ENCODE results near the gene DPEP3. TPM values are rescaled to one million over a fixed set of nuclear protein-coding genes. Genes with fewer than 3 reads are reported as not detected.
"Not testable (repeated sequence)": the region's sequence is repeated elsewhere in the genome, so short reads cannot be mapped to it uniquely, and the experiment has no call there.

Gene DPEP3
- total and polyA plus RNA-seq, 2 experiments from 2014 or later: 0.51 TPM; not detected in 1

DNA sequence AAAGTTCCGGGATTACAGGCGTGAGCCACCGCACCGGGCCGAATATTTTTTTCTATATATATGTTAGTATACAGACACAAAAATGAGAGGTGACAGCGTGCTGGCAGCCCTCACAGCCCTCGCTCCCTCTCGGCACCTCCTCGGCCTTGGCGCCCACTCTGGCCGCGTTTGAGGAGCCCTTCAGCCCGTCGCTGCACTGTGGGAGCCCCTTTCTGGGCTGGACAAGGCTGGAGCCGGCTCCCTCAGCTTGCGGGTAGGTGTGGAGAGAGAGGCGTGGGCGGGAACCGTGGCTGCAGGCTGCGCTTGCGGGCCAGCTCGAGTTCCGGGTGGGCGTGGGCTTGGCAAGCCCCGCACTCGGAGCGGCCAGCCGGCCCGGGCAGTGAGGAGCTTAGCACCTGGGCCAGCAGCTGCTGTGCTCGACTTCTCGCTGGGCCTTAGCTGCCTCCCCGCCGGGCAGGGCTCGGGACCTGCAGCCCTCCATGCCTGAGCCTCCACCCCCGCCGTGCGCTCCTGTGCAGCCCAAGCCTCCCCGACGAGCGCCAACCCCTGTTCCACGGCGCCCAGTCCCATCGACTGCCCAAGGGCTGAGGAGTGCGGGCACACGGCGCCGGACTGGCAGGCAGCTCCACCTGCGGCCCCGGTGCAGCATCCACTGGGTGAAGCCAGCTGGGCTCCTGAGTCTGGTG, 1.9 kb upstream of the DPEP3 start:
- TF ChIP-seq, protein P1, sequence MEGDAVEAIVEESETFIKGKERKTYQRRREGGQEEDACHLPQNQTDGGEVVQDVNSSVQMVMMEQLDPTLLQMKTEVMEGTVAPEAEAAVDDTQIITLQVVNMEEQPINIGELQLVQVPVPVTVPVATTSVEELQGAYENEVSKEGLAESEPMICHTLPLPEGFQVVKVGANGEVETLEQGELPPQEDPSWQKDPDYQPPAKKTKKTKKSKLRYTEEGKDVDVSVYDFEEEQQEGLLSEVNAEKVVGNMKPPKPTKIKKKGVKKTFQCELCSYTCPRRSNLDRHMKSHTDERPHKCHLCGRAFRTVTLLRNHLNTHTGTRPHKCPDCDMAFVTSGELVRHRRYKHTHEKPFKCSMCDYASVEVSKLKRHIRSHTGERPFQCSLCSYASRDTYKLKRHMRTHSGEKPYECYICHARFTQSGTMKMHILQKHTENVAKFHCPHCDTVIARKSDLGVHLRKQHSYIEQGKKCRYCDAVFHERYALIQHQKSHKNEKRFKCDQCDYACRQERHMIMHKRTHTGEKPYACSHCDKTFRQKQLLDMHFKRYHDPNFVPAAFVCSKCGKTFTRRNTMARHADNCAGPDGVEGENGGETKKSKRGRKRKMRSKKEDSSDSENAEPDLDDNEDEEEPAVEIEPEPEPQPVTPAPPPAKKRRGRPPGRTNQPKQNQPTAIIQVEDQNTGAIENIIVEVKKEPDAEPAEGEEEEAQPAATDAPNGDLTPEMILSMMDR (IDR thresholded peaks at IDR 0.05; ENCODE audit: low read depth, low read length): no peak
- no peaks in the 10 kb centered on the region for H3K27me3 ChIP-seq
- no peak overlapping the region for H3K27ac ChIP-seq
- H3K4me3 ChIP-seq: no peak overlapping the region
- H3K4me1 ChIP-seq (ENCODE audit: low read depth): peaks cover 22% of the 10 kb centered on the region
- no peak for DNase-seq (ENCODE audit: low read depth in 1 of 2, low spot score in 1 of 2)
- no peaks in the 10 kb centered on the region for H3K36me3 ChIP-seq
- H3K9me3 ChIP-seq (ENCODE audit: low read depth): no peaks in the 10 kb centered on the region

DNA sequence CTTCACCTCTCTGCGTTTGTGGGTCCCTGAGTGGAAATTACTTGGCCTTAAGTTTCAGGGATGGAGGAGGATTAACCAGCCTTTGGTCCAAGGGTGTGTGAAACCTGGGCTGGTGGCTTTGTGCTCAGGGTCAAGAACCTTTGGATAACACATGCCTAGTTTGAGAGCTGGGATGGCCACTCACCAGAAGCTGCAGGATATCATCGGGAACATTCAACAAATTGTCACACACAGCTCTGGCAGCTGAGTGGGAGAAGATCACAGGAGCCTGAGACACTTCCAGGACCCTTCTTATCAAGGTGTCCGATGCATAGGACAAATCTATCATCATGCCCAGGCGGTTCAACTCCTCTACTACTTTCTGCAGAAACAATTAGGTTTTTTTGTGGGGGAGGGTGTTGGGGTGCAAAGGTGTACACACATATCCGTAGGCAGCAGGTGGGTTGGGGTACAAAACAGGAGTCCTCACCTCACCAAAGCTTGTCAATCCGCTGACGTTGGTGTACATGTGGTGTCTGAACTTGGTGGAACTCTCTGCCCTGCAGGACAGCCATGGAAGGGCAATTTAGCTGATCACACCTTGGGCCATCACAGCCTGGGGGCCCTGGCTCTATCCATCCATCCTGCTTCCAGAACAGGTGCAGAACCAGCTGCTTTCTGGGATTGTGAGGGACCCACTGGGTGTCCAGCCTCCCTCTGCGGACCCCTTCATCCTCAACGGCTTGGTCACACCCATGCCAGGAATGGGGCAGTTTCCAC, 2.7 kb downstream of the DPEP3 start:
- no peak for DNase-seq (ENCODE audit: low read depth in 1 of 2, low spot score in 1 of 2)
- H3K27me3 ChIP-seq: peaks cover 3% of the 10 kb centered on the region
- TF ChIP-seq, protein P1 (IDR thresholded peaks at IDR 0.05; ENCODE audit: low read depth, low read length): no peak
- no peaks in the 10 kb centered on the region for H3K9me3 ChIP-seq (ENCODE audit: low read depth)
- H3K36me3 ChIP-seq: no peaks in the 10 kb centered on the region
- H3K4me1 ChIP-seq (ENCODE audit: low read depth): peaks cover 8% of the 10 kb centered on the region
- no peak overlapping the region for H3K27ac ChIP-seq
- H3K4me3 ChIP-seq: no peak overlapping the region

DNA sequence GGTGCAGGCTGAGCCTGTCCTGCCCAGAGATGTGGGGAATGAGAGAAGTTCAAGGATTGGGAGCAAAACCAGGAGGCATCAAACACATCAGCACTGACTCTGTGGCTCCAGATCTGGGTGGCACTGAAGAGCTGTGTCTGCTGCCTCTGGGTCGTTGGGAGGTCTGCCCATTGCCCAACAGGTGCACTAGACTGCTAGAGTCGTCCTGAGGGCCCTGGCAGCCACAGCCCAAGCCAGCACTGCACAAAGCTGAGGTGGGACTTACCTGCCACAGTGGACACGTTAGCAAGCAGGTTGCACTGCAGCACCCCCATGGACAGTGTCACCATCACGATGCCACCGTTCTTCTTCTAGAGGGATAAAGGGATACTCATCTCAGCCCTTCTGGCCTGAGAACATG, 3.3 kb downstream of the DPEP3 start:
- no peak for DNase-seq (ENCODE audit: low read depth in 1 of 2, low spot score in 1 of 2)
- Histone ChIP-seq H3K4me1 (ENCODE audit: low read depth) (peaks cover 8% of the 10 kb centered on the region), H3K27me3 (peaks cover 3% of the 10 kb centered on the region), H3K27ac (no peak overlapping the region), H3K36me3 (no peaks in the 10 kb centered on the region), H3K4me3 (no peak overlapping the region), H3K9me3 (ENCODE audit: low read depth) (no peaks in the 10 kb centered on the region)
- TF ChIP-seq, protein P1 (IDR thresholded peaks at IDR 0.05; ENCODE audit: low read depth, low read length): no peak

DNA sequence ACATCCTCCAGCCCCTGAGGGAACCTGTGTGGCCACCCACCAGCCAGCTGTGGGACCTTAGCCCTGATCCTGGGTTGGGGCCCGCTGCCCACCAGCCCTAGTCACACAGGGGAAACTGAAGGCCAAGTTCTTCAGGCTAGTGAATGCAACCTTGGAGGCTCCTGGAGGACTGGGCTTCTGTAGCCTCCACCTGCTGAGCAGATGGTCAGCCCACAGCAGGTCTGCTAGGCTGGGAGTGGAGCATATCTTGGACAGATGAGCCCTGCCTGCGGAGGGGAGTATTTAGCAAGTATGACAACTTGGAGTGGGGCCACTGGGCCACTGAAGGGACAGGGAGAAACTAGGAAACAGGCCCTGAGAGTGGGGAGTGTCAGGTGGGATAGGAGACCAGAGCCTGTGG, 4.1 kb downstream of the DPEP3 start:
- Histone ChIP-seq H3K27me3 (peaks cover 3% of the 10 kb centered on the region), H3K9me3 (ENCODE audit: low read depth) (no peaks in the 10 kb centered on the region), H3K27ac (no peak overlapping the region), H3K36me3 (no peaks in the 10 kb centered on the region), H3K4me1 (ENCODE audit: low read depth) (peaks cover 8% of the 10 kb centered on the region), H3K4me3 (no peak overlapping the region)
- TF ChIP-seq, protein P1 (IDR thresholded peaks at IDR 0.05; ENCODE audit: low read depth, low read length): no peak
- DNase-seq (ENCODE audit: low read depth in 1 of 2, low spot score in 1 of 2): no peak

DNA sequence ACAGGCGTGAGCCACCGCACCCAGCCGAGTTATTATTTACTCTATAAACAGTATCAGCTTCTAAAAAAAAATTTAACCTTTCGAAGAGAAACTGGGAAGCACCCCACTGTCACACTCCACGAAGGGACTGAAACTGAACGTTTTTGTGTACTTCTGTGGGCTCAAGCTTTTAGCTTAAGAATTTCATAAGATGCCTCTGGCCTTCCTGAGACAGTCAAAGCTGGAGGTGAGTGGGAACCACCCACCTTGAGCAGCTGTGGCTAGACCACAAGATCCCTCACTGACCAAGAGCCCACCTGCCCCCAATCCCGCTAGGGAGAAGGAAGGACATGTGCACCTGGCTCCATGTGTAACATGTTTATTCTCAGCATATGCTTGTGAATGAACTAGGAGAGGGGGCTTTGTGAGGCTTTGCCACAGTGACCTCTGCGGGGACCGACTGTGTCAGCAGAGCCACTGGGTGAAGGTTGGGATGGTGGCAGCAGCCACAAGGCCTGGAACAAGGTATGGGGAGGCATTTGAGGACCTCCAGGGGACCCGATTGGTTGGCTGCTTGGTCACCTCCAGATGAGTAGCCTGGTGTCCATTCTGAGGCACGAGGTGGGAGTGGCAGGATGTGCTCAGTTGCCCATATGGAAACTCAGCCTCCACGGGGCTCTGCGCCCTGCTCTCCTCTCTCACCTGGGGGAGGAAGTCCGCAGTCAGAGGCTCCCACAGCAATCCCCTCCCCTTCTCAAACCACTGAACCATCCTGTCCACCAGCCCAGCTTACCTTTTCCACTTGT, 4.8 kb downstream of the DPEP3 start:
- no peak for DNase-seq (ENCODE audit: low read depth in 1 of 2, low spot score in 1 of 2)
- Histone ChIP-seq H3K4me3 (no peak overlapping the region), H3K9me3 (ENCODE audit: low read depth) (no peaks in the 10 kb centered on the region), H3K27ac (no peak overlapping the region), H3K4me1 (ENCODE audit: low read depth) (peaks cover 8% of the 10 kb centered on the region), H3K27me3 (peaks cover 3% of the 10 kb centered on the region), H3K36me3 (no peaks in the 10 kb centered on the region)
- TF ChIP-seq, protein P1 (IDR thresholded peaks at IDR 0.05; ENCODE audit: low read depth, low read length): no peak

DNA sequence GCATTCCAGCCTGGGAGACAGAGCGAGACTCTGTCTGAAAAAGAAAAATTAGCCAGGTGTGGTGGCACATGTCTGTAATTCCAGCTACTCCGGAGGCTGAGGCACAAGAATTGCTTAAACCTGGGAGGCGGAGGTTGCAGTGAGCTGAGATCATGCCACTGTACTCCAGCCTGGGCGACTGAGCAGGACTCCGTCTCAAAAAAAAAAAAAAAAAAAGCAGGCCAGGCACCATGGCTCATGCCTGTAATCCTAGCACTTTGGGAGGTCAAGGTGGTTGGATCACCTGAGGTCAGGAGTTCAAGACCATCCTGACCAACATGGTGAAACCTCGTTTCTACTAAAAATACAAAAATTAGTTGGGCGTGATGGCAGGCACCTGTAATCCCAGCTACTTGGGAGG, 8.0 kb downstream of the DPEP3 start:
- not testable (repeated sequence) for H3K27ac ChIP-seq; H3K4me1 ChIP-seq (ENCODE audit: low read depth); H3K36me3 ChIP-seq; H3K4me3 ChIP-seq; H3K9me3 ChIP-seq (ENCODE audit: low read depth); H3K27me3 ChIP-seq; DNase-seq (ENCODE audit: low read depth in 1 of 2, low spot score in 1 of 2)
